Fibroblast of skin of abdomen (primary cell): Measurements from ENCODE around the gene KCNG2.

ENCODE experiments used
- DNase-seq: peaks from one replicate; pipeline ENCODE4 v3.0.0-alpha.2; 2013

KCNG2 gene

DNA sequence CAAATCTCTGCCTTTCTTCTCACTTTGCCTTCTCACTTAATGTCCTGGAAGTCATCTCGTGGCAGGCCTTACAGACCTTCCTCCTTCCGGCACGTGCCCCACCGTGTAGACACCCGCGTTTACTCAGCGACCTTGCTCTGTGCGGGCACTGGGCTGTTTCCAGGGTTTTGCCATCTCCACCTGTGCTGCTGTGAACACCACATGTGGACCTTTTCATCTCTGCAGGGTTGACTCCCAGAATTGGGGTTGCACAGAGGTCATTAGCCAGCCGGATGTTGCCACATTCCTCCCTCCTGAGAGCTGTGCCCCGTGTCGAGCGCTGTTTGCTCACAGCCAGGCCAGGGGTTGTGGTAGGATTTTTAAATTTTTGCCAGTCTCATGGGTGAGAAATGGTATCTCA, 25.4 kb downstream of the KCNG2 start:
- DNase-seq: no peak

DNA sequence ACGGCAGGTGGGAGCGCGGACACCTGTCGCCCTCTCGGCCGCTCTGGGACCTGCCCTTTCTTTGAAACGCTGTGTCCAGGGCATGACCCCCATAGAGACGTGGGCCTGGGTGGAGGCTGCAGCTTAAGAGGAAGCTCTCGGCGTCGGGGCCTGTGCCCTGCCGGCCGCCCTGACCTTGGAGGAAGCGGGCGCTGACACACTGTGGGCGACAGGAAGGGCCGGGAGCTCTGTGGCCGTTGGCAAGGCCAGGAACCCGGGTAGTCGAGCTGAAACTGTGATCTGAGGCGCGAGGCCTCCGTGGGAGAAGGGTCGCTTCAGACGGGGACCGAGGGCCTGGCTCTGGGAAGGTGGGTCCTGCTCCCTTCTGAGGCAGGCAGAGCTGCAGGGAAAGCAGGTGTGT, 28.2 kb downstream of the KCNG2 start:
- DNase-seq: no peak

DNA sequence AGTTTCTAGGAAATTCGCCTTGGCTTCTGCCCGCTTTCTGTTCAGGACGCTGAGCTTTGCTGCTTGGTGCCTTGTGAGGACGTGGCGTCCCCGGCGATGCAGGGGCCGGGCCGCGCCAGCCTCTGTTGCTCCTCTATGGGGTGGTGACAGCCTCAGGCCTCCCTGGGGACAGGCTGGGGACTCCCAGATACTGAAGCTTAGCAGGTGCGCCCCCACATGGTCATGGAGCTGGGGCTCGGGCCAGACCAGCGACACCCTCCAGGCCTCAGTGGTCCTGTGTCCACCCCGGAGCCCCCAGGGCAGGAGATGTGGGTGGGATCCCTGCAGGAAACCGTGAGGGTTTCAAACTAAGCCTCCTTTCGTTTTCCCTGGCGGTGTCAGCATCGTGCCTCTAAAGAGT, 29.2 kb downstream of the KCNG2 start:
- no peak for DNase-seq

- no peak for DNase-seq
Observed at GRCh38 chr18:79828258-79828657, 30.5 kb downstream of the KCNG2 start.

GRCh38 chr18:79829136-79829854, 31.6 kb downstream of the KCNG2 start:
- DNase-seq: no peak

DNA sequence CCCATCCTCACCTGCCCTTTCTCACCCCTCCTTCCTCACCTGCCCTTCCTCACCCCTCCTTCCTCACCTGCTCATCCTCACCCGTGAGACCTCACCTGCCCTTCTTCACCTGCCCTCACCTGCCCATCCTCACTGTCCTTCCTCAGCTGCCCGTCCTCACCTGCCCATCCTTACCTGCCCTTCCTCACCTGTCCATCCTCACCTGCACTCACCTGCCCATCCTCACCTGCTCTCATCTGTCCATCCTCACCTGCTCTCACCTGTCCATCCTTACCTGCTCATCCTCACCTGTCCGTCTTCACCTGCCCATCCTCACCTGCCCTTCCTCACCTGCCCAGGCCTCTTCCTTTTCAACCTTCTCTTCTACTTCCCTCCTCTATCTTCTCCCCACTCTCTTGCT, 34.4 kb downstream of the KCNG2 start:
- DNase-seq: no peak

- no peak for DNase-seq
Observed at GRCh38 chr18:79834834-79835233, 37.1 kb downstream of the KCNG2 start.

DNA sequence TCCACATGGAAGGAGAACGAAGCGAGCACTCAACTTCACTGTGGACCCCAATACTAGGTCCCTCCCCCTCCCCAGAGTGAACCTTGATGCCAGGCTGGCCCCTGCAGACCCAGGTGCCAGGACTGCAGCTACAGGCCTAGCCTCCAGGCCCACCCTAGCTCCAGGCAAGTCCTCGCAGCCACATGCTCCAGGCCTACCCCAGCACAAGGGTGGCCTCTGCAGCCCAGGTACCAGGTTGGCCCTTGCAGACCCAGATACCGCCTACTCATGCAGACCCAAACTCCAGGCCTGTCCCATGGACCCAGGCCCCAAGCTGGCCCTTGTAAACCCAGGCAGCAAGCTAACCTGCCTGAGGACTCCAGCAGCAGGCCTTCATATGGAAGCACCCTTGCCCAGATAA, 44.2 kb downstream of the KCNG2 start:
- DNase-seq: no peak

DNA sequence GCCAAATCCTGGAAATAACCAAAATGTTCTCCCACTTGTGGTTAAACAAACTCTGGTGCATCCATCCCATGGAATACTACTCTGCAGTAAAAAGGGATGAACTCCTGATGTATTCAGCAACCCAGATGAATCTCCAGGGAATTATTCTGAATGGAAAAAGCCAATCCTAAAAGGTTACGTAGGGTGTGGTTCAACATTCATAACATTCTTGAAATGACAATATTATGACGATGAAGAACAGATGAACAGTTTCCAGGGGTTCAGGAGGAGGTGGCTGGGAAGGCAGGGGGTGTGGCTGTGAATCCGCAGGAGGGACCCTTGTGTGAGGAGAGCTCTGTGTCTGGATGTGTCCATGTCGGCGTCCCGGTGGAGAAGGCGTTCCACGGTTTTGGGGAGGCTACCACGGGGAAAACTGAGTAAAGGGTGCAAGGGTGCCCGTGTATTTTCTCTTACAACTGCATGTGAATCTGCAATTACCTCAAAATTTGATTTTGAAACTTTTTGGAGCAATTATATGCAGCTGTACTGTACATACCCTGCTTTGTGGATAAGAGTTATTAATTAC, 47.3 kb downstream of the KCNG2 start:
- DNase-seq: no peak

DNA sequence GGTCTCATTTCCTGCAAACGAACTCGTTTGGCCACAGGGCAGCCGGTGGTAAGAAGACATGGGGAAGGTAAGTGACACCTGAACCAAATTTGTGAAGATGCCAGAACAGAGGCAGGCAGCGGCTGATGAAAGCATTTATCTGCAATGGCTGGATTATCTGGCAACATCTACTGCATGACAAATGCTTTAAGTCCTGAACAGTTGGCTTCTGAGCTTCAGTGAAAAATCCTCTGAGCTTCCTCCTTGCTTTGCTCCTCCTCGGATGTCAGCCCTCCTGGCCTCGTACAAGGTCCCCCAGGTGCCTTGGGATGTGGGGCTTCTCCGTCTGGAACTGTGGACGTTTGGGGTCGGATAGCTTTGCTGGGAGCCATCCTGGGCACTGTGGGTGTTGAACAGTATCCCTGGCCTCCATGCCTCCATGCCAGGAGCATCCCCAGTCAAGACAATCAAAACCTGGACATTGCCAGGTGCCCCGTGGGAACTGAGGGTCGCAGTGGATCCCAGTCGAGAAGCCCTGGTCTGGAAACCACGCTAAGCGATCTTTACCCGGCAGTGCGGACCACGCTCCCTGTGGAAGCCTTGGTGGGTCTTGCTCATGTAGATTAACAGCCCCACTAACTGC, 49.3 kb downstream of the KCNG2 start:
- DNase-seq: no peak

GRCh38 chr18:79847606-79848293, 50.0 kb downstream of the KCNG2 start:
- no peak for DNase-seq

DNA sequence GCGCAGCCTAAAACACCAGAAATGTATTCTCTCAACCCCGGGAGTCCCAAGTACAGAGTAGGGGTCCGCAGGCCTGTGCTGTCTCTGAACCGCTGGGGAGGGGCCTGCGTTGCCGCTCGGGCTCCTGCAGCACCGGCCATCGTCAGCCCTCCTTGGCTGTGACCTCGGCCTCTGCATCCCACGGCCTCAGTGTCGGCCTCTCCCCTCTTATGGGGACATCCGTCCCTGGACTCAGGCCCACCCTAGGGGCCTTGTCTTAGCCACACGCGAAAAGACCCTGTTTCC, 50.5 kb downstream of the KCNG2 start:
- DNase-seq: no peak

- no peak for DNase-seq
Observed at GRCh38 chr18:79848579-79849327, 51.0 kb downstream of the KCNG2 start.

GRCh38 chr18:79849328-79850207, 51.8 kb downstream of the KCNG2 start:
- DNase-seq: no peak

DNA sequence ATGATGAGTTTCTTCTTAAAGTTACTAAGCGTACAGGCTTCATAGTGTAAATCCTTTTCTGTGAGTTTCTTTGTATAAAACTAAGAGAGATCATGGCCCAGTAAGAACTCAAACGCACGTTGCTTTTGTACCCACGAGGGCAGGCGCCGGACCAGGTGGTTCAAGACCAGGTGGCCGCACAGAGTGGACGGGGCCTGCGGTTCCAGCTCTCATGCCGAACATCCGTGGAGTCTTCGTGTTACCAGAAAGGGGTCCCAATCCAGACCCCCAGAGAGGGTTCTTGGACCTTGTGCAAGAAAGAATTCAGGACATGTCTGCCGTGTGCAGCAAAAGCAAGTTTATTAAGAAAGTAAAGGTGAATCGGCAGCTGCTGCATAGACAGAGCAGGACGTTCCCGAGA, 53.0 kb downstream of the KCNG2 start:
- no peak for DNase-seq

DNA sequence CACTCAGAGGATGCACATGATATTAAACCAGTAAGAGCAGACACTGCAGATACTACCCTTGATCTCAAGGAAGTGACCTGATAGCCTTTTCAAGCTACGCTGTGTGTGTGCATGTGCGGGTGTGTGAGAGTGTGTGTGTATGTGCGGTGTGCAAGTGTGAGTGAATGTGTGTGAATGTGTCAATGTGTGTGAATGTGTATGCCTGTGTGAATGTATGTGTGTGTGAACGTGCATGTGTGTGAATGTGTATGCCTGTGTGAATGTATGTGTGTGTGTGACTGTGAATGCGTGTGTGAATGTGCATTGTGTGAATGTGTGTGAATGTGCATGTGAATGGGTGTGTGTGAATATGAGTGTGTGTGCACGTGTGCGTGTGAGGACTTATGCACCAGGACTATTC, 53.8 kb downstream of the KCNG2 start:
- DNase-seq: no peak

GRCh38 chr18:79851950-79852349, 54.2 kb downstream of the KCNG2 start:
- no peak for DNase-seq

- DNase-seq: no peak
Observed at GRCh38 chr18:79852561-79853302, 55.0 kb downstream of the KCNG2 start.

DNA sequence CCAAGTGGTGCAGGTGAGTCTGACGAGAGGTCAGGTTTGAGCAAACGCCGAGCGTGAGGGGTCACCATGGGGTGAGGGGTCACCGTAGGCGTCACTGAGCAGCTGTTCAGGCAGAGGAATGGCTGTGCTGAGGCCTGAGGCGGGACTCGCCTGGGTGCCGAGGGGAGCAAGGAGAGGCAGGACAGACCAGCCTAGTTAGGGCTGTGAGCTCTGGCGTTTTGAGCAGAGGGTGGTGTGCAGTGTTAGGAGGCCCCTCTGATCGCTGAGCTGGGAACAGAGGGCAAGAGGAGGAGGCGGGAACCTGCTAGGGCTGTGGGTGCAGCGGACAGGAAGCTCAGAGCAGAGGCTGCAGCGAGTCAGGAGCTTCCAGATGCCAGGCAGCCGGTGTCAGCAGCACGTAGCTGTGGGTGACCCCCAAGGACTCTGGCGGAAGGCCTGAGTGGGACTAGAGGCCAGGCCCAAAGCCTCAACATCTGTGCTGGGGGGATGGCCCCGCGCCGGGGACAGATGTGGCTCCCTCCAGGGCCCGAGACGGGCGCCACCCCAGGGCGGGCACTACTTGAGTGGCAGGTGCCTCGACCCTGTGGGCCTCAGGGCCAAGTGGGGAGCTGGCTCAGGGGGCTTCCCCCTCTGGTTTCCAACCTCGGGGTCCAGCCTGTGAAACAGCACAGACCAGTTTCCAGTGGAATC, 55.7 kb downstream of the KCNG2 start:
- no peak for DNase-seq

GRCh38 chr18:79853993-79854364, 56.2 kb downstream of the KCNG2 start:
- no peak for DNase-seq
